Epithelial cell of esophagus (primary cell): ENCODE data around the gene FAM3D.
A peak's percentile ranks its signal among the peaks of the same experiment; 100 is the strongest.

Source experiments
- DNase-seq: peaks from one replicate; pipeline ENCODE4 v3.0.0; 2010; ENCODE audit warnings: low read depth
- H3K4me3 ChIP-seq: 2 replicates; pipeline ENCODE4 v1.5.1; 2011; ENCODE audit warnings: mild to moderate bottlenecking, low read length, control low read depth
- TF ChIP-seq, protein P1 (sequence below): IDR thresholded peaks from 2 replicates; pipeline ENCODE4 v1.5.1; 2011; ENCODE audit warnings: low read depth, mild to moderate bottlenecking, low read length, control low read depth, inconsistent platforms; ENCODE audit not compliant: insufficient read depth; ENCODE audit errors: missing control alignments

The FAM3D gene

DNA sequence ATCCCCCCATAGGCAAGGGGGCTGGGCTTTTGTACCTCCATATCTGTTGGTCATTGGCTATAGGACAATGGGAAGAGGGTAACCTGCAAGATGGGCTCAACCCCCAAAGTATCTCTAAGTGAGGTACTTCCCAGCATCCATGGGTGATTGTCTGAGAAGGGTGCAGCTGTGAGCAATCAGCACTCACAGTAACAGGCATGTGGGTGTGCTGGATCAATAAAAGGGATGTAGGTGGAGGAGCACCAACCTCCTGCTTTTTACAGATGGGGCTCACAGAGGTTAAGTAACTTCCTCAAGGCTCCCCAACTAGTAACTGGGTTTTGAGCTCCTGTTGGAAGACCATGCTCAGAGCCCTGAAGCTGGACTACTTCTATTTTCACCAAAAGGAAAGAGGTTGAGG is 63.0 kb downstream of the FAM3D start:
- TF ChIP-seq, protein P1, sequence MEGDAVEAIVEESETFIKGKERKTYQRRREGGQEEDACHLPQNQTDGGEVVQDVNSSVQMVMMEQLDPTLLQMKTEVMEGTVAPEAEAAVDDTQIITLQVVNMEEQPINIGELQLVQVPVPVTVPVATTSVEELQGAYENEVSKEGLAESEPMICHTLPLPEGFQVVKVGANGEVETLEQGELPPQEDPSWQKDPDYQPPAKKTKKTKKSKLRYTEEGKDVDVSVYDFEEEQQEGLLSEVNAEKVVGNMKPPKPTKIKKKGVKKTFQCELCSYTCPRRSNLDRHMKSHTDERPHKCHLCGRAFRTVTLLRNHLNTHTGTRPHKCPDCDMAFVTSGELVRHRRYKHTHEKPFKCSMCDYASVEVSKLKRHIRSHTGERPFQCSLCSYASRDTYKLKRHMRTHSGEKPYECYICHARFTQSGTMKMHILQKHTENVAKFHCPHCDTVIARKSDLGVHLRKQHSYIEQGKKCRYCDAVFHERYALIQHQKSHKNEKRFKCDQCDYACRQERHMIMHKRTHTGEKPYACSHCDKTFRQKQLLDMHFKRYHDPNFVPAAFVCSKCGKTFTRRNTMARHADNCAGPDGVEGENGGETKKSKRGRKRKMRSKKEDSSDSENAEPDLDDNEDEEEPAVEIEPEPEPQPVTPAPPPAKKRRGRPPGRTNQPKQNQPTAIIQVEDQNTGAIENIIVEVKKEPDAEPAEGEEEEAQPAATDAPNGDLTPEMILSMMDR: no peak
- H3K4me3 ChIP-seq: no peak overlapping the region
- DNase-seq: no peak

DNA sequence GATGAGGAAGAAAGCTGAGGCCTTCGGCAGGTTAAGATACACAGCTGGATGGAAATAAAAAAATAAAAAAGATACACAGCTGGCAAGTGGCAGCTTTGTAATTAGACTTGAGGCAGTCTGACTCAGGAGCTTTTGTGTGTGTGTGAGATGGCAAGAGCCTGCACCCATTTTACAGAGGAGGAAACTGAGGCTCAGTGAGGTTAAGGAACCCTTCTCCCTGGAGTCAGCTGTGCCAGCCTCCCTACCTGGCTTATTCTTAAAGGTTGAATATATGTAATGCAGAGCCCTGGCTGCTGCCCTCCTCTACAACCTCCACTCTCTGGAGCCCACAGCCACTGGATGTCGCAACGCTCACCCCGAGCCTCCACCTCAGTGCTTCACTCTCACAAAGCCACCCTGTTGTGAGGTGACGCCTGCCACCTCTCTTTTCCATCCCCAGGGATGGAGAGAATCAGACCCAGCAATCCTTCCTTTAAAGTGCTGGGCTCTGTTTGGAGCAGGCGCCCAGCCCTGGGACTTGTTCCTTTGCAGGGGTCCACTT is 68.7 kb downstream of the FAM3D start:
- no peak overlapping the region for H3K4me3 ChIP-seq
- TF ChIP-seq, protein P1: no peak
- DNase-seq: no peak

DNA sequence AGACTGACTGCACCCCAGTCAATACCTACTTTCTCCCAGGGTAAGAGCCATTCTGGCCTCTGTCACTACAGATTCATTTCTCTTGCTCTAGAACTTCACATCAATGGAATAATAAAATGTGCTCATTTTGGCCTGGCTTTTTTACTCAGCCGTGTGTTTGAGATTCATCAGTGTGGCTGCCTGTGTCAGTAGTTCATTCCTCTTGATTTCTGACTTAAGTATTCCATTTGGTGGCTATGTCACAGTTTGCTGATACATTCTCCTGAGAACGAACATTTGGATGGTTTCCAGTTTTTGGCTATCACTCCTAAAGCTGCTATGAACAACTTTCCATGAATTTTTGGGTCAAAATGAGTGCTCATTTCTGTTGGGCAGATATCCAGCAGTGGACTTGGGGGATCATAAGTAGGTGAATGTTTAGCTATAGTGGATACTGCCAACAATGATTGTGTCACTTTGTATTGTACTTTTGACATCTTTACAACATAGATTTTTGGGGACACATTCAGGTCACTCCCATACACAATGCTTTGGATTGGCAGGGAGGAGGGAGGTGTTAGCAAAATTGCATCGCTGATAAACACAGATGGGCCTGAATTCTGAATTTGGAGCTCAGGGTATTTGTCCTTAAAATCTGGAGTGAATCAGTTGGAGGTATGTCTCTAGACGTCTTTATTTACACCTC is 69.6 kb downstream of the FAM3D start:
- no peak overlapping the region for H3K4me3 ChIP-seq
- TF ChIP-seq, protein P1: no peak
- DNase-seq: no peak

DNA sequence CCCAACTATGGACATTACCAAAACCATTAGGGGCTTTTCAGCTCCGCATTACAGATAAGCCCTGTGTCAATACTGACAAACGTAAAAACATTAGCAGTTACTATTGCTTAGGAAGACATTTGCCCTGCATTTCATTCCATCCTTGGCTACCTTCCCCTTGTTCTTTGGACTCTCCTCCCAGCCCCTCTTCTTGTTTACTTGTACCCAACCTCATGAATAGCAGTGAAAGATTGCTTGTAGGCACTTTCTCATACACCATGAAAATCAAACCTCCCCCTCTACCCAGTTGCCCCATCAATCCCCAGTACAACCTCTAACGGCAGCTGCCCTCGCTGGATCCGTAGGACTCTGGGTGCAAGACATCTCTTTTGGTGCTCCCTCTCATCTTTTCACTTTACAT is 72.5 kb downstream of the FAM3D start:
- H3K4me3 ChIP-seq: no peak overlapping the region
- TF ChIP-seq, protein P1: no peak
- no peak for DNase-seq

DNA sequence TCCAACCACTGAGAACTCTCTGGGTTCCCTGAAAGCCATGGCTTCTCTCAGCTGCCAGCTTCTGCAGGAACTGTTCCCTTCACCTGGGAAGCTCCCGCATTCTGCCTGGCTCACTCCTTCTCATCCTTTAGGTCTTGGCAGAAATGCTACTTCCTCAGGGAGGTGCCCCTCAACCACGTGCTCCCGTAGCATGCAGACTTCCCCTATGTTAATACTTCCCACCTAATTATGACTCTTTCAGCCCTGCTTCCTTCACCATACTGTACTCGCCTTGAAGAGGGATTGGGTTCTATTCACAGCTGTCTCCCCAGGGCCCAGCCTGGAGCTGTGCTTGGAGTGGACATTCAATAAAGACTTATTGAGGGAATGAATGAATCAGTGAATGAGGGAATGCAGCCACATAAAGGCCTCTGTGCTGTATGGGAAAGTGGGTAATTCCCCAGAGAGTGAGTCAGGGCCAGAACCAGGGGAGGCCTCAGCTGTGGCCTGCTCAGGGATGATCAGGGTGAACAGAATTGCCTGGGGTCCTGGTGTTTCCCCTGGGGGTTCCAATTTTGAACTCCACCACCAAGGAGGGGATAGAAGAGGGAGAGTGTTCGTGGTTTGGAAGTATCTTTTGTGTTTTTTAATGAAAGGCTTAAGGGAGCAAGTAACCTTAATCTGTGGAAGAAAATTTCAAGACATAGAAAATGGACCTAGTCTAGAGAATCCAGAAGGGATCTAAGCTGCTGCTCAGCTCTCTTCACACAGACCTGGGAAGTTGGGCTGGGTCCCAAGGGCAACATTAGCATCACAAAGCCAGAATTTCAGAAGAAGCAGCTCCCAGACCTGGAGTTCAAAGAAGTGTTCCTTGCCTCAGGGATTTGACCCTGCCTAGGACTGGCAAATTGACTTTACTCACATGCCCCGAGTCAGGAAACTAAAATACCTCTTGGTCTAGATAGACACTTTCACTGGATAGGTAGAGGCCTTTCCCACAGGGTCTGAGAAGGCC is 74.8 kb downstream of the FAM3D start:
- no peak for DNase-seq
- H3K4me3 ChIP-seq: no peak overlapping the region
- TF ChIP-seq, protein P1: no peak

DNA sequence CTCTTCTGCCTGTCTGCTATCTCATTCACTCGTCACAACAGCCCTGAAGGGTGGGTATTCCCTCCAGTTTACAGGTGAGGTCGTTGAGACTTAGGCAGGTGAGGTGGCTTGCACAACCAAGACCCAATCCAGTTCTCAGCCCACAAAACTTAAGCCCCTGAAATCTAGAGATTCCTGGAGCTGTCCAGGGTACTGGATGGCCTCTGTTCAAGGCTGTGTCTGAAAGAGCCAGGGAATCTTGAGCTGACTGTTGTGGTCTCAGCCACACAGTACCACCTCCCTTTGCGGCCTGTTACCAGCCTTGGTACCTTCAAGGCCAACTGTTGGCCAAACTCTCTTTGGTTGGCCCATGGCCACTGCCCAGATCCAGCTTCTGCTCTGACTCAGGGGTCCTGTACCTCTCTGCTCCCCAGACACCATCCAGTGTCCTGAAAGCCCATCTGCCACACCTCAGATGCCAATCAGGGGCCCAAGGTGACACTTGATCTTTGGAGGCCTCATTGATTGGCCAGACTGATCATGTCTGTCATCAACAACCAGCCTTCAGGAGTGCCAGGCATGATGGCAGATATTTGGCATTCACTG is 78.5 kb downstream of the FAM3D start:
- DNase-seq: peak; percentile 46
- TF ChIP-seq, protein P1: no peak
- H3K4me3 ChIP-seq: no peak overlapping the region
